IMR-90 (cell line): ENCODE measurements around the gene TRAPPC3L. TPM values are rescaled to one million over a fixed set of nuclear protein-coding genes. Genes with fewer than 3 reads are reported as not detected.

Source experiments
- ATAC-seq: fragments of 200-7000 bp; cut with Tn5 transposase; 2 replicates; pipeline ENCODE4 v1.9.1; 2020; ENCODE audit warnings: low read depth, mild to moderate bottlenecking, moderate library complexity
- BruUV-seq: library from RNA; stranded (reverse); fragments of 400-500 nt; replicated peaks from 2 replicates; lab custom pipeline; 2021; lab: Mats Ljungman, UMichigan
- CTCF ChIA-PET: fragments of 300-600 bp; formaldehyde crosslinking; extraction: SDS; loops from one replicate; lab custom pipeline; 2021; ENCODE audit warnings: antibody characterized with exemption; lab: Yijun Ruan, JAX
- POLR2A ChIA-PET: fragments of 300-600 bp; sonication (Branson Sonifier 250); formaldehyde crosslinking; loops from one replicate; lab custom pipeline; 2022; ENCODE audit warnings: antibody characterized with exemption; ENCODE audit not compliant: unreplicated experiment; lab: Charles Lee
- DNase-seq: peaks from one replicate; pipeline ENCODE4 v3.0.0; 2013
- H2AFZ ChIP-seq: replicated peaks from 2 replicates; pipeline ENCODE3; 2013; ENCODE audit warnings: low read length, mild to moderate bottlenecking; ENCODE audit not compliant: poor library complexity
- H2AK5ac ChIP-seq: 2 replicates; pipeline ENCODE4 v1.6.1; 2013; ENCODE audit warnings: low read depth, low read length, inconsistent platforms
- H2AK9ac ChIP-seq: replicated peaks from 2 replicates; pipeline ENCODE3; 2013; ENCODE audit warnings: mild to moderate bottlenecking, low read depth, low read length, moderate library complexity; ENCODE audit not compliant: poor library complexity
- H2BK120ac ChIP-seq: 2 replicates; pipeline ENCODE4 v1.6.1; 2013; ENCODE audit warnings: low read depth, low read length, inconsistent platforms
- H2BK15ac ChIP-seq: 3 replicates; pipeline ENCODE4 v1.6.1; 2013; ENCODE audit warnings: low read depth, low read length, inconsistent platforms
- H2BK20ac ChIP-seq: 2 replicates; pipeline ENCODE4 v1.6.1; 2013; ENCODE audit warnings: low read depth, mild to moderate bottlenecking, inconsistent platforms, low read length, moderate library complexity
- H2BK5ac ChIP-seq: 2 replicates; pipeline ENCODE4 v1.6.1; 2013; ENCODE audit warnings: mild to moderate bottlenecking, low read depth, low read length, inconsistent platforms; ENCODE audit not compliant: poor library complexity, severe bottlenecking
- H3K14ac ChIP-seq: replicated peaks from 2 replicates; pipeline ENCODE4 v1.6.1; 2013; ENCODE audit warnings: low read depth, low read length, inconsistent platforms
- H3K18ac ChIP-seq: 2 replicates; pipeline ENCODE4 v1.6.1; 2013; ENCODE audit warnings: low read depth, low read length, control low read depth
- H3K23ac ChIP-seq: 2 replicates; pipeline ENCODE4 v1.6.1; 2013; ENCODE audit warnings: low read depth, low read length, inconsistent platforms
- H3K27ac ChIP-seq: 2 replicates; pipeline ENCODE4 v1.5.1; 2013; ENCODE audit warnings: mild to moderate bottlenecking, control low read depth, low read length; ENCODE audit not compliant: insufficient read depth
- H3K27me3 ChIP-seq: 2 replicates; pipeline ENCODE4 v1.6.1; 2013; ENCODE audit warnings: low read length; ENCODE audit not compliant: control insufficient read depth, insufficient read depth
- H3K36me3 ChIP-seq: 2 replicates; pipeline ENCODE4 v1.6.1; 2013; ENCODE audit warnings: low read length, mixed read lengths; ENCODE audit not compliant: control insufficient read depth, insufficient read depth
- H3K4ac ChIP-seq: 2 replicates; pipeline ENCODE4 v1.6.1; 2013; ENCODE audit warnings: low read depth, low read length, inconsistent platforms
- H3K4me1 ChIP-seq: 2 replicates; pipeline ENCODE4 v1.6.1; 2013; ENCODE audit warnings: low read length, mixed read lengths; ENCODE audit not compliant: control insufficient read depth, insufficient read depth
- H3K4me2 ChIP-seq: 2 replicates; pipeline ENCODE4 v1.6.1; 2013; ENCODE audit warnings: low read depth, mild to moderate bottlenecking, control low read depth, low read length, moderate library complexity
- H3K4me3 ChIP-seq: 2 replicates; pipeline ENCODE4 v1.5.1; 2013; ENCODE audit warnings: low read depth, mild to moderate bottlenecking, control low read depth, low read length, moderate library complexity; ENCODE audit not compliant: insufficient read depth
- H3K56ac ChIP-seq: 2 replicates; pipeline ENCODE4 v1.6.1; 2013; ENCODE audit warnings: low read length, inconsistent platforms; ENCODE audit not compliant: insufficient read depth; ENCODE audit errors: extremely low read depth
- H3K79me1 ChIP-seq, 2 experiments: 2 replicates each; pipeline ENCODE4 v1.6.1; 2013; ENCODE audit warnings: low read length in 2 of 2, inconsistent platforms in 1 of 2, low read depth in 1 of 2
- H3K9ac ChIP-seq: 2 replicates; pipeline ENCODE4 v1.6.1; 2013; ENCODE audit warnings: low read depth, low read length, control low read depth
- H3K9me1 ChIP-seq: 2 replicates; pipeline ENCODE4 v1.6.1; 2013; ENCODE audit warnings: low read length, inconsistent platforms; ENCODE audit not compliant: insufficient read depth
- H3K9me3 ChIP-seq: 2 replicates; pipeline ENCODE4 v1.6.1; 2013; ENCODE audit warnings: low read length; ENCODE audit not compliant: control insufficient read depth, insufficient read depth
- H4K20me1 ChIP-seq: 2 replicates; pipeline ENCODE4 v1.6.1; 2013; ENCODE audit warnings: low read length, inconsistent platforms; ENCODE audit not compliant: insufficient read depth
- H4K5ac ChIP-seq: 2 replicates; pipeline ENCODE4 v1.6.1; 2013; ENCODE audit warnings: mild to moderate bottlenecking, low read depth, low read length, control low read depth
- H4K8ac ChIP-seq, 2 experiments: 2 replicates each; pipeline ENCODE4 v1.6.1; 2013; ENCODE audit warnings: low read depth in 2 of 2, low read length in 2 of 2, control low read depth in 1 of 2, inconsistent platforms in 1 of 2
- H4K91ac ChIP-seq: 2 replicates; pipeline ENCODE4 v1.6.1; 2013; ENCODE audit warnings: low read depth, low read length, inconsistent platforms; ENCODE audit not compliant: insufficient read depth
- BHLHE40 ChIP-seq: fragments of 150-350 bp; IDR thresholded peaks from 2 replicates; pipeline ENCODE4 v1.6.1; 2016; ENCODE audit warnings: mild to moderate bottlenecking, low read depth, low read length
- CEBPB ChIP-seq: IDR thresholded peaks from 2 replicates; pipeline ENCODE4 v1.6.1; 2012; ENCODE audit warnings: low read depth, low read length, improper control_type of control experiment
- CHD1 ChIP-seq: IDR thresholded peaks from 2 replicates; pipeline ENCODE4 v1.6.1; 2012; ENCODE audit warnings: low read depth, low read length, improper control_type of control experiment
- FOS ChIP-seq: fragments of 150-350 bp; IDR thresholded peaks from 2 replicates; pipeline ENCODE4 v1.6.1; 2016; ENCODE audit warnings: low read depth, low read length
- MXI1 ChIP-seq: IDR thresholded peaks from 2 replicates; pipeline ENCODE4 v1.6.1; 2012; ENCODE audit warnings: low read depth, mild to moderate bottlenecking, low read length, moderate library complexity, borderline replicate concordance
- POLR2A ChIP-seq: IDR thresholded peaks from 2 replicates; pipeline ENCODE4 v1.6.1; 2012; ENCODE audit warnings: mild to moderate bottlenecking, low read depth, low read length
- RAD21 ChIP-seq: IDR thresholded peaks from 2 replicates; pipeline ENCODE4 v1.6.1; 2012; ENCODE audit warnings: low read length, improper control_type of control experiment
- RCOR1 ChIP-seq: IDR thresholded peaks from 2 replicates; pipeline ENCODE4 v1.6.1; 2012; ENCODE audit warnings: mild to moderate bottlenecking, low read length, improper control_type of control experiment; ENCODE audit not compliant: insufficient replicate concordance
- RFX5 ChIP-seq: IDR thresholded peaks from 2 replicates; pipeline ENCODE4 v1.8.0; 2012; ENCODE audit warnings: low read depth, mild to moderate bottlenecking, low read length, moderate library complexity
- WGBS, 2 experiments: methylation state at CpG; one replicate each; pipeline versions ENCODE4 v1.1.5 to v1.1.7; 2013; ENCODE audit warnings: missing lambda C conversion rate in 2 of 2; ENCODE audit not compliant: insufficient read length in 1 of 2; ENCODE audit errors: extremely low coverage in 2 of 2; 5-methylcytosine and 5-hydroxymethylcytosine counted together
- dilution Hi-C: fragments of 300-500 bp; cut with HindIII; formaldehyde crosslinking; loops from one replicate; pipeline ENCODE4 v1.14.3; 2018; ENCODE audit warnings: low sequenced_read_pairs; ENCODE audit not compliant: unreplicated experiment
- in situ Hi-C: fragments of 300-500 bp; cut with MboI; formaldehyde crosslinking; loops from 3 replicates; pipeline ENCODE4 v1.14.3; 2019; ENCODE audit warnings: low sequenced_read_pairs, inconsistent platforms, mixed read lengths
- intact Hi-C: fragments of 100-400 bp; cut with micrococcal nuclease; formaldehyde crosslinking; loops from 2 replicates; pipeline ENCODE4 v1.10.0; 2022
- polyA plus RNA-seq, 3 experiments: library from polyadenylated mRNA; depleted of rRNA; stranded (reverse); fragments of >200 nt; gene quantifications; 2 replicates each; pipeline ENCODE4 v1.2.3, GENCODE V29; 2012; ENCODE audit warnings: low replicate concordance in 1 of 3
- total RNA-seq: library from RNA; depleted of rRNA; stranded (reverse); fragments of >200 nt; gene quantifications from 2 replicates; pipeline ENCODE4 v1.2.3, GENCODE V29; 2012
- TF ChIP-seq, protein P1 (sequence below): conservative IDR thresholded peaks from 2 replicates; pipeline ENCODE4 v1.5.1; 2012; ENCODE audit warnings: mild to moderate bottlenecking, low read depth, low read length, improper control_type of control experiment
- TF ChIP-seq, protein P2 (sequence below): fragments of 150-350 bp; IDR thresholded peaks from 2 replicates; pipeline ENCODE4 v1.6.1; 2016; ENCODE audit warnings: low read depth, mild to moderate bottlenecking, low read length, moderate library complexity, borderline replicate concordance

Gene TRAPPC3L
- total and polyA plus RNA-seq, 2 of the 4 experiments (the other 2 are of a cell fraction): 0.03 TPM; not detected in 1

DNA sequence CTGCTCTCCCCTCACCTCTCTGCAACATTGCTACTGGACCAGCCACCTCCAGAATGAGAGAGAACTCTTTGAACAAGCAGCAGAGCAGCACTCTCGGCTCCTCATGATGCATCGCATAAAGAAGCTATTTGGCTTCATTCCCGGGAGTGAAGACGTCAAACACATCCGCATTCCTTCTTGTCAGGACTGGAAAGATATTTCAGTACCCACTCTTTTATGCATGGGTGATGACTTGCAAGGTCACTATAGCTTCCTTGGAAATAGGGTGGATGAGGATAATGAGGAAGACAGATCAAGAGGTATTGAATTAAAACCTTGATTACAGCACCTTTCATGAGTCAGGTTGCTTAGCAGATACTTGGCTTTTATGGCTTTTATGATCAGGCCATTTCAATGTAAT is 12.4 kb upstream of the TRAPPC3L start:
- 0 out of 2 replicates have a peak overlapping the region, but pooled peaks have one; percentile 3 for H3K4me2 ChIP-seq
- peak overlapping the region; percentile 93 for H2BK20ac ChIP-seq
- no peak overlapping the region for H3K9ac ChIP-seq
- peak; percentile 98 for DNase-seq
- no peaks in the 10 kb centered on the region for H3K9me1 ChIP-seq
- in situ Hi-C loops (no loop called here), dilution Hi-C loops (no loop called here), intact Hi-C loops (no loop called here)
- H3K14ac ChIP-seq: peak overlapping the region; percentile 76
- H3K4me1 ChIP-seq: peaks cover 9% of the 10 kb centered on the region
- H3K9me3 ChIP-seq: no peaks in the 10 kb centered on the region
- peak overlapping the region; percentile 15; the same call in 1 of the 2 replicates for H3K27ac ChIP-seq
- peak overlapping the region; percentile 53; the same call in 1 of the 2 replicates for H2AK5ac ChIP-seq
- no peak overlapping the region for H3K18ac ChIP-seq
- peak overlapping the region; percentile 98 for H2BK120ac ChIP-seq
- BruUV-seq: no TSS peak
- no peaks in the 10 kb centered on the region for H3K36me3 ChIP-seq
- H3K23ac ChIP-seq: no peak overlapping the region
- H4K91ac ChIP-seq: 0 out of 2 replicates have a peak overlapping the region, but pooled peaks have one; percentile 42
- peak overlapping the region; percentile 26 for H2AFZ ChIP-seq
- H3K79me1 ChIP-seq: no peaks in the 10 kb centered on the region
- ChIA-PET CTCF (interaction anchor here (0.5 to 4.3 kb wide), 7 partner anchors 23 to 446 kb away, joined by 3 to 20 read pairs (median 3); partner anchors contain the start of gene CALHM5), POLR2A (interaction anchor here (1.0 kb wide), 1 partner anchor 14 kb away, joined by 4 read pairs; the partner anchor contains the start of gene RWDD1)
- no peaks in the 10 kb centered on the region for H3K27me3 ChIP-seq
- peak overlapping the region; percentile 85 for H3K4ac ChIP-seq
- no peak overlapping the region for H2AK9ac ChIP-seq
- peak; percentile 76 for ATAC-seq
- WGBS, 2 experiments: no CpG with 5 or more reads among the region's 5 CpGs
- TF ChIP-seq, protein P1, sequence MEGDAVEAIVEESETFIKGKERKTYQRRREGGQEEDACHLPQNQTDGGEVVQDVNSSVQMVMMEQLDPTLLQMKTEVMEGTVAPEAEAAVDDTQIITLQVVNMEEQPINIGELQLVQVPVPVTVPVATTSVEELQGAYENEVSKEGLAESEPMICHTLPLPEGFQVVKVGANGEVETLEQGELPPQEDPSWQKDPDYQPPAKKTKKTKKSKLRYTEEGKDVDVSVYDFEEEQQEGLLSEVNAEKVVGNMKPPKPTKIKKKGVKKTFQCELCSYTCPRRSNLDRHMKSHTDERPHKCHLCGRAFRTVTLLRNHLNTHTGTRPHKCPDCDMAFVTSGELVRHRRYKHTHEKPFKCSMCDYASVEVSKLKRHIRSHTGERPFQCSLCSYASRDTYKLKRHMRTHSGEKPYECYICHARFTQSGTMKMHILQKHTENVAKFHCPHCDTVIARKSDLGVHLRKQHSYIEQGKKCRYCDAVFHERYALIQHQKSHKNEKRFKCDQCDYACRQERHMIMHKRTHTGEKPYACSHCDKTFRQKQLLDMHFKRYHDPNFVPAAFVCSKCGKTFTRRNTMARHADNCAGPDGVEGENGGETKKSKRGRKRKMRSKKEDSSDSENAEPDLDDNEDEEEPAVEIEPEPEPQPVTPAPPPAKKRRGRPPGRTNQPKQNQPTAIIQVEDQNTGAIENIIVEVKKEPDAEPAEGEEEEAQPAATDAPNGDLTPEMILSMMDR: no peak
- no peak for TF ChIP-seq RCOR1
- no peak for TF ChIP-seq RFX5
- no peak for TF ChIP-seq BHLHE40
- no peak for TF ChIP-seq FOS
- no peak for TF ChIP-seq RAD21
- no peak for TF ChIP-seq MXI1
- 0 out of 2 replicates have a peak, but pooled peaks have one; percentile 41 for TF ChIP-seq CHD1
- TF ChIP-seq CEBPB: peak; percentile 5; the same call in 1 of the 2 replicates
- TF ChIP-seq, protein P2, sequence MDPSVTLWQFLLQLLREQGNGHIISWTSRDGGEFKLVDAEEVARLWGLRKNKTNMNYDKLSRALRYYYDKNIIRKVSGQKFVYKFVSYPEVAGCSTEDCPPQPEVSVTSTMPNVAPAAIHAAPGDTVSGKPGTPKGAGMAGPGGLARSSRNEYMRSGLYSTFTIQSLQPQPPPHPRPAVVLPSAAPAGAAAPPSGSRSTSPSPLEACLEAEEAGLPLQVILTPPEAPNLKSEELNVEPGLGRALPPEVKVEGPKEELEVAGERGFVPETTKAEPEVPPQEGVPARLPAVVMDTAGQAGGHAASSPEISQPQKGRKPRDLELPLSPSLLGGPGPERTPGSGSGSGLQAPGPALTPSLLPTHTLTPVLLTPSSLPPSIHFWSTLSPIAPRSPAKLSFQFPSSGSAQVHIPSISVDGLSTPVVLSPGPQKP: no peak
- TF ChIP-seq POLR2A: no peak
- no peak overlapping the region for H3K4me3 ChIP-seq
- peak overlapping the region; percentile 16; the same call in 1 of the 3 replicates for H2BK15ac ChIP-seq
- H4K5ac ChIP-seq: no peak overlapping the region
- peak overlapping the region in 1 of 2 experiments; percentile 83; a peak in 2 of 4 replicates for H4K8ac ChIP-seq
- H2BK5ac ChIP-seq: peak overlapping the region; percentile 99
- no peak overlapping the region; the same call in 1 of the 2 replicates for H3K56ac ChIP-seq
- H4K20me1 ChIP-seq: no peaks in the 10 kb centered on the region
